PFSK-1 (cell line): Measurements from ENCODE around the gene SCUBE2.

Experiments used
- POLR2AphosphoS5 ChIP-seq: IDR thresholded peaks from 2 replicates; pipeline ENCODE4 v1.6.1; 2012; ENCODE audit warnings: low read depth, mild to moderate bottlenecking, control low read depth, low read length, moderate library complexity
- SIN3A ChIP-seq: IDR thresholded peaks from 2 replicates; pipeline ENCODE4 v1.6.1; 2012; ENCODE audit warnings: mild to moderate bottlenecking, low read length, moderate library complexity, borderline replicate concordance; ENCODE audit not compliant: insufficient read depth
- TAF1 ChIP-seq: IDR thresholded peaks from 2 replicates; pipeline ENCODE4 v1.6.1; 2012; ENCODE audit warnings: low read length, control low read depth, borderline replicate concordance; ENCODE audit not compliant: insufficient read depth
- TF ChIP-seq, protein P1 (sequence below), 2 experiments: IDR thresholded peaks; 2 replicates each; pipeline versions ENCODE4 v1.6.1 to v1.8.0; 2011 to 2012; ENCODE audit warnings: low read depth in 2 of 2, low read length in 2 of 2, control low read depth in 1 of 2, inconsistent platforms in 1 of 2, mild to moderate bottlenecking in 1 of 2, moderate library complexity in 1 of 2; ENCODE audit not compliant: insufficient read depth in 1 of 2

DNA sequence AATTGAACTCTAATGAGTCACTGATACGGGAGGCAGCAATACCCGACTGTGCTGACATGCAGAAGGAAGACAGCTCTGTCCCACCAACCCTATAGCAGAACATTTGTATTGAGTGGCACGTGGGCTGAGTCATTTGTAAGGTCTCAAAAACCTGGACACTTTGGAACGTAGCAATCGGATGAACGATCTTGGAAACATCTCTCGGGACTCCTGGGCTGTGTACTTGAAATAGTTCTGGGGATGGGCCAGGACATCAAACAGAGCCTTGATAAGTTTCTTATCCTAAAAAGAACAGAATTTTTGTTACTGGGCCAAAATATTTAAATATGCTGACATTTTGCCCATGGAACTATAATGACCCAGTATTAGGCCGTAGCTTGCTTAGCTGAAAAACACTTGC is 70.5 kb downstream of the SCUBE2 start:
- no peak for TF ChIP-seq POLR2AphosphoS5
- no peak for TF ChIP-seq TAF1
- TF ChIP-seq SIN3A = no peak
- TF ChIP-seq, protein P1, sequence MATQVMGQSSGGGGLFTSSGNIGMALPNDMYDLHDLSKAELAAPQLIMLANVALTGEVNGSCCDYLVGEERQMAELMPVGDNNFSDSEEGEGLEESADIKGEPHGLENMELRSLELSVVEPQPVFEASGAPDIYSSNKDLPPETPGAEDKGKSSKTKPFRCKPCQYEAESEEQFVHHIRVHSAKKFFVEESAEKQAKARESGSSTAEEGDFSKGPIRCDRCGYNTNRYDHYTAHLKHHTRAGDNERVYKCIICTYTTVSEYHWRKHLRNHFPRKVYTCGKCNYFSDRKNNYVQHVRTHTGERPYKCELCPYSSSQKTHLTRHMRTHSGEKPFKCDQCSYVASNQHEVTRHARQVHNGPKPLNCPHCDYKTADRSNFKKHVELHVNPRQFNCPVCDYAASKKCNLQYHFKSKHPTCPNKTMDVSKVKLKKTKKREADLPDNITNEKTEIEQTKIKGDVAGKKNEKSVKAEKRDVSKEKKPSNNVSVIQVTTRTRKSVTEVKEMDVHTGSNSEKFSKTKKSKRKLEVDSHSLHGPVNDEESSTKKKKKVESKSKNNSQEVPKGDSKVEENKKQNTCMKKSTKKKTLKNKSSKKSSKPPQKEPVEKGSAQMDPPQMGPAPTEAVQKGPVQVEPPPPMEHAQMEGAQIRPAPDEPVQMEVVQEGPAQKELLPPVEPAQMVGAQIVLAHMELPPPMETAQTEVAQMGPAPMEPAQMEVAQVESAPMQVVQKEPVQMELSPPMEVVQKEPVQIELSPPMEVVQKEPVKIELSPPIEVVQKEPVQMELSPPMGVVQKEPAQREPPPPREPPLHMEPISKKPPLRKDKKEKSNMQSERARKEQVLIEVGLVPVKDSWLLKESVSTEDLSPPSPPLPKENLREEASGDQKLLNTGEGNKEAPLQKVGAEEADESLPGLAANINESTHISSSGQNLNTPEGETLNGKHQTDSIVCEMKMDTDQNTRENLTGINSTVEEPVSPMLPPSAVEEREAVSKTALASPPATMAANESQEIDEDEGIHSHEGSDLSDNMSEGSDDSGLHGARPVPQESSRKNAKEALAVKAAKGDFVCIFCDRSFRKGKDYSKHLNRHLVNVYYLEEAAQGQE (IDR thresholded peaks at IDR 0.05; ENCODE audit: insufficient read depth in 1 of 2, low read depth in 2 of 2, low read length in 2 of 2) = no peak
